ENCODE measurements around the gene PHAF1. TPM values are rescaled to one million over a fixed set of nuclear protein-coding genes. Genes with fewer than 3 reads are reported as not detected.
A peak's percentile ranks its signal among the peaks of the same experiment; 100 is the strongest.

Gene PHAF1
- total RNA-seq, 1 donor from 2014 or later = 29.1 TPM

- Histone ChIP-seq H3K9me3 (ENCODE audit: low read depth) (no peaks in the 10 kb centered on the region), H3K36me3 (no peaks in the 10 kb centered on the region), H3K79me2 (ENCODE audit: low read depth) (peaks cover 5% of the 10 kb centered on the region), H2AFZ (replicated peaks) (no peak overlapping the region), H3K27ac (no peak overlapping the region), H3F3A (ENCODE audit: low read depth) (peaks cover 3% of the 10 kb centered on the region), H3K4me1 (peaks cover 17% of the 10 kb centered on the region), H4K20me1 (ENCODE audit: low read depth) (peaks cover 15% of the 10 kb centered on the region), H3K4me3 (no peak overlapping the region), H3K9ac (no peak overlapping the region), H3K4me2 (no peak overlapping the region), H3K27me3 (no peaks in the 10 kb centered on the region)
- peaks cover 5% of the 10 kb centered on the region for H3K4me1 Mint-ChIP-seq
- no peak overlapping the region for H3K4me3 Mint-ChIP-seq
- no peaks in the 10 kb centered on the region for H3K36me3 Mint-ChIP-seq
- H3K27ac Mint-ChIP-seq = no peak overlapping the region
- TF ChIP-seq CTCF (IDR thresholded peaks at IDR 0.05) = no peak
- no peak for TF ChIP-seq EZH2 (IDR thresholded peaks at IDR 0.05)
- no peak for TF ChIP-seq EZH2phosphoT487 (IDR thresholded peaks at IDR 0.05)
- no peaks in the 10 kb centered on the region for H3K9me3 Mint-ChIP-seq
- DNase-seq (ENCODE audit: low spot score) = no peak
- H3K27me3 Mint-ChIP-seq (ENCODE audit: insufficient read depth, low read depth) = no peaks in the 10 kb centered on the region
Observed at GRCh38 chr16:67093098-67093726, 16.5 kb upstream of the PHAF1 start.

GRCh38 chr16:67098599-67098998 is 11.1 kb upstream of the PHAF1 start:
- peaks cover 8% of the 10 kb centered on the region for H3F3A ChIP-seq (ENCODE audit: low read depth)
- no peak overlapping the region for H2AFZ ChIP-seq (replicated peaks)
- DNase-seq (ENCODE audit: low spot score) = no peak
- H3K4me3 Mint-ChIP-seq = no peak overlapping the region
- no peaks in the 10 kb centered on the region for H4K20me1 ChIP-seq (ENCODE audit: low read depth)
- H3K36me3 Mint-ChIP-seq = peaks cover 10% of the 10 kb centered on the region
- H3K4me1 Mint-ChIP-seq = no peaks in the 10 kb centered on the region
- H3K4me1 ChIP-seq = no peaks in the 10 kb centered on the region
- H3K9me3 Mint-ChIP-seq = no peaks in the 10 kb centered on the region
- H3K27me3 Mint-ChIP-seq (ENCODE audit: insufficient read depth, low read depth) = no peaks in the 10 kb centered on the region
- H3K9ac ChIP-seq = no peak overlapping the region
- H3K79me2 ChIP-seq (ENCODE audit: low read depth) = no peaks in the 10 kb centered on the region
- no peak overlapping the region for H3K27ac Mint-ChIP-seq
- TF ChIP-seq CTCF (IDR thresholded peaks at IDR 0.05) (no peak), EZH2phosphoT487 (IDR thresholded peaks at IDR 0.05) (no peak), EZH2 (IDR thresholded peaks at IDR 0.05) (no peak)
- H3K27me3 ChIP-seq = no peaks in the 10 kb centered on the region
- no peaks in the 10 kb centered on the region for H3K36me3 ChIP-seq
- no peak overlapping the region for H3K4me2 ChIP-seq
- H3K27ac ChIP-seq = no peak overlapping the region
- H3K9me3 ChIP-seq (ENCODE audit: low read depth) = no peaks in the 10 kb centered on the region
- H3K4me3 ChIP-seq = no peak overlapping the region

GRCh38 chr16:67100569-67101310 is 9.0 kb upstream of the PHAF1 start:
- H2AFZ ChIP-seq (replicated peaks) = no peak overlapping the region
- no peak overlapping the region for H3K4me3 ChIP-seq
- no peaks in the 10 kb centered on the region for H4K20me1 ChIP-seq (ENCODE audit: low read depth)
- H3K27ac ChIP-seq = no peak overlapping the region
- no peaks in the 10 kb centered on the region for H3K36me3 ChIP-seq
- Mint-ChIP-seq H3K36me3 (peaks cover 10% of the 10 kb centered on the region), H3K4me3 (no peak overlapping the region), H3K4me1 (no peaks in the 10 kb centered on the region), H3K27ac (no peak overlapping the region), H3K9me3 (no peaks in the 10 kb centered on the region), H3K27me3 (ENCODE audit: insufficient read depth, low read depth) (no peaks in the 10 kb centered on the region)
- no peak overlapping the region for H3K4me2 ChIP-seq
- no peaks in the 10 kb centered on the region for H3K4me1 ChIP-seq
- no peak overlapping the region for H3K9ac ChIP-seq
- H3K79me2 ChIP-seq (ENCODE audit: low read depth) = no peaks in the 10 kb centered on the region
- H3K9me3 ChIP-seq (ENCODE audit: low read depth) = no peaks in the 10 kb centered on the region
- H3K27me3 ChIP-seq = no peaks in the 10 kb centered on the region
- DNase-seq (ENCODE audit: low spot score) = no peak
- TF ChIP-seq EZH2phosphoT487 (IDR thresholded peaks at IDR 0.05) = no peak
- peak; percentile 34 for TF ChIP-seq CTCF (IDR thresholded peaks at IDR 0.05)
- peaks cover 8% of the 10 kb centered on the region for H3F3A ChIP-seq (ENCODE audit: low read depth)
